ENCODE data around the gene FBXL13. TPM values are rescaled to one million over a fixed set of nuclear protein-coding genes. Genes with fewer than 3 reads are reported as not detected.
A peak's percentile ranks its signal among the peaks of the same experiment; 100 is the strongest.

FBXL13 gene
- 1.6 TPM for polyA plus RNA-seq (2013)

DNA sequence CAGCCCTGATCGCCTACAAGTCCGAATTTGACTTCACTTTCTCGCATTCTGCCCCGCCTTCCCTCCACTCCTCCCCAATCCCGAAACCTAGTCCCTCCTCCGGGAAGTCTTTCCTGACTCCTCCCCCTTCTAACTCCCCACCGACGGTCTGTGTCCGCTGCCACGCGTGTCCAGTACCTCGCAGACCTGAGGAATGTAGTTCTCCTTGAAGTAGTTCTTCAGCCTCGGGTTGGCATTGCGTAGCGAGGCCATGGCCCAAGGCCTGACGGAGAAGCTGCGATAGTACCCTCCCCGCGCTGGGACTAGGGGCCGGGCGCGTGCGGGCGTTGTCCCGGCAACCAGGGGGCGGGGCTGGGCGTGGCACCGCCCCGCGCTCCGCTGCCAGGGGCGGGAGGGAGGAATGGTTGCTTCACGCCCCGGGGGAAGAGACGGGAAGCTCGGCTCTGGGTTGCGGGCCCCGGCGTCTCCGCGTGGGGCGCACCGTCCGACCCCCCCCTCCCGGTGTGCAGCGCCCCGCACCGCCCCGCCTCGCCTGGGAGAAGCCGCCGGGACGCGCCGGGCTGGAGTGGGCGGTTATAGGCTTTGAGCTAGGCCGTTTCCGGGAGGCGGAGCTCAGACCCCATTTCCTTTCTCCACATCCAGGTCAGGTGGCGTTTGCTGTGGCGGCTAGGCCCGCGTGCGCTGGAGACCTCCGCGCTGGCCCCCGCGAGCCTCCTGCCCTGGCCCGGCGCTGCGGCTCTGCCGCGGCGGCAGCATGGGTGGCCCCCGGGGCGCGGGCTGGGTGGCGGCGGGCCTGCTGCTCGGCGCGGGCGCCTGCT lies at the start of gene FBXL13, which contains the start of gene ARMC10:
TSS of gene FBXL13 (minus strand) at position 278 of the 818 bp plus-strand sequence.
TSS of gene ARMC10 (plus strand) at position 622 of the 818 bp plus-strand sequence. CDS start at position 755, 133 bp downstream.
- Histone ChIP-seq H3K9me3 (ENCODE audit: control extremely low read depth in 1 of 5, control insufficient read depth in 4 of 5, insufficient read depth in 2 of 5, low read depth in 1 of 5, low read length in 4 of 5) (no peaks in the 10 kb centered on the region), H3K4me3 (ENCODE audit: control insufficient read depth in 1 of 7, extremely low read depth in 1 of 7, insufficient read depth in 4 of 7, low read depth in 2 of 7, low read length in 6 of 7) (peak within 1 kb of the TSS; percentile 55 to 92 (median 87)), H3K36me3 (ENCODE audit: control insufficient read depth in 4 of 4, insufficient read depth in 4 of 4, low read length in 3 of 4) (no peaks in the 10 kb centered on the region), H3K27me3 (replicated peaks in 2 of 5; ENCODE audit: control insufficient read depth in 4 of 5, insufficient read depth in 5 of 5, low read length in 4 of 5) (no peaks in the 10 kb centered on the region), H3K4me1 (ENCODE audit: control extremely low read depth in 1 of 4, control insufficient read depth in 4 of 4, insufficient read depth in 4 of 4, low read length in 3 of 4) (peaks cover 5 to 31% (median 15%) of the 10 kb centered on the region in 4 experiments), H3K27ac (ENCODE audit: insufficient read depth in 1 of 2, low read depth in 1 of 2, low read length in 2 of 2, poor library complexity in 1 of 2, severe bottlenecking in 2 of 2) (peak within 1 kb of the TSS; percentile 70 to 91)
- CTCF ChIA-PET, result interaction anchor here (0.8 to 1.7 kb wide), 5 partner anchors 9 to 16 kb away, joined by 3 to 8 read pairs (median 5); no protein-coding TSS in a partner anchor
- 3% methylated on average over 70 of the region's 83 CpGs for WGBS (ENCODE audit: insufficient coverage)
- POLR2A ChIA-PET, result interaction anchor here (1.1 kb wide), 1 partner anchor 65 kb away, joined by 3 read pairs; no protein-coding TSS in a partner anchor
- DNase-seq, result peak; percentile 93 to 97 (median 97)

GRCh38 chr7:103123529-103123928 lies 48.9 kb upstream of the FBXL13 start:
- POLR2A ChIA-PET, result no interaction called here
- 83% methylated on average over 1 of the region's 3 CpGs for WGBS (ENCODE audit: insufficient coverage)
- Histone ChIP-seq H3K27ac (ENCODE audit: insufficient read depth in 1 of 2, low read depth in 1 of 2, low read length in 2 of 2, poor library complexity in 1 of 2, severe bottlenecking in 2 of 2) (no peak overlapping the region), H3K4me1 (ENCODE audit: control extremely low read depth in 1 of 4, control insufficient read depth in 4 of 4, insufficient read depth in 4 of 4, low read length in 3 of 4) (peaks cover 0 to 4% (median 0%) of the 10 kb centered on the region in 4 experiments), H3K27me3 (replicated peaks in 2 of 5; ENCODE audit: control insufficient read depth in 4 of 5, insufficient read depth in 5 of 5, low read length in 4 of 5) (no peaks in the 10 kb centered on the region), H3K36me3 (ENCODE audit: control insufficient read depth in 4 of 4, insufficient read depth in 4 of 4, low read length in 3 of 4) (peaks cover 12 to 51% (median 36%) of the 10 kb centered on the region in 4 experiments), H3K9me3 (ENCODE audit: control extremely low read depth in 1 of 5, control insufficient read depth in 4 of 5, insufficient read depth in 2 of 5, low read depth in 1 of 5, low read length in 4 of 5) (no peaks in the 10 kb centered on the region), H3K4me3 (ENCODE audit: control insufficient read depth in 1 of 7, extremely low read depth in 1 of 7, insufficient read depth in 4 of 7, low read depth in 2 of 7, low read length in 6 of 7) (no peak overlapping the region)
- no peak for DNase-seq
- CTCF ChIA-PET, result no interaction called here

GRCh38 chr7:103121641-103122040 lies 47.0 kb upstream of the FBXL13 start:
- Histone ChIP-seq H3K4me1 (ENCODE audit: control extremely low read depth in 1 of 4, control insufficient read depth in 4 of 4, insufficient read depth in 4 of 4, low read length in 3 of 4) (peaks cover 0 to 4% (median 0%) of the 10 kb centered on the region in 4 experiments), H3K27ac (ENCODE audit: insufficient read depth in 1 of 2, low read depth in 1 of 2, low read length in 2 of 2, poor library complexity in 1 of 2, severe bottlenecking in 2 of 2) (no peak overlapping the region), H3K9me3 (ENCODE audit: control extremely low read depth in 1 of 5, control insufficient read depth in 4 of 5, insufficient read depth in 2 of 5, low read depth in 1 of 5, low read length in 4 of 5) (no peaks in the 10 kb centered on the region), H3K4me3 (ENCODE audit: control insufficient read depth in 1 of 7, extremely low read depth in 1 of 7, insufficient read depth in 4 of 7, low read depth in 2 of 7, low read length in 6 of 7) (no peak overlapping the region), H3K36me3 (ENCODE audit: control insufficient read depth in 4 of 4, insufficient read depth in 4 of 4, low read length in 3 of 4) (peaks cover 12 to 46% (median 28%) of the 10 kb centered on the region in 4 experiments), H3K27me3 (replicated peaks in 2 of 5; ENCODE audit: control insufficient read depth in 4 of 5, insufficient read depth in 5 of 5, low read length in 4 of 5) (no peaks in the 10 kb centered on the region)
- DNase-seq, result peak in 2 of 3 donors; percentile 7 to 43
- CTCF ChIA-PET, result no interaction called here
- POLR2A ChIA-PET, result interaction anchor here (0.7 kb wide), 1 partner anchor 29 kb away, joined by 3 read pairs; no protein-coding TSS in a partner anchor

DNA sequence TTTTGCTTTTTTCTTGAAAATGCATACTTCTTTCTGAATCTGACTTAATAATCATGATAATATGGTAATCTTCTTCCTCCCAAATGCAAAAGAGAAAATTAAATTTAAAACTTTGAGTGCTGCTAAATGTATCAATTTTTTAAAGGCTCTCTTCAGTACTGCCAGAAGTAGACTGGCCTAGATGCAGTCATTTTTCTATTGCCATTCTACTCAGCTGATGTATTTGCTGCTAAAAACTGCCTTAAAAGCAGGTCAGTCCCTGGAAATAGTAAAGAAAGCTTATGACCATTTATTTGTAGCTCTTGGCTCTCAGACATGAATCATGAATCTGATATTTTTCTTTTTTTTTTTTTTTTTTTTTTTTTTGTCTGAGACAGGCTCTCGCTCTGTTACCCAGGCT lies 45.8 kb upstream of the FBXL13 start:
- CTCF ChIA-PET, result no interaction called here
- WGBS (ENCODE audit: insufficient coverage), result no CpG with 5 or more reads among the region's 1 CpG
- no peaks in the 10 kb centered on the region for H3K9me3 ChIP-seq (ENCODE audit: control extremely low read depth in 1 of 5, control insufficient read depth in 4 of 5, insufficient read depth in 2 of 5, low read depth in 1 of 5, low read length in 4 of 5)
- no peak overlapping the region for H3K27ac ChIP-seq (ENCODE audit: insufficient read depth in 1 of 2, low read depth in 1 of 2, low read length in 2 of 2, poor library complexity in 1 of 2, severe bottlenecking in 2 of 2)
- H3K27me3 ChIP-seq (replicated peaks in 2 of 5; ENCODE audit: control insufficient read depth in 4 of 5, insufficient read depth in 5 of 5, low read length in 4 of 5), result no peaks in the 10 kb centered on the region
- no peak overlapping the region for H3K4me3 ChIP-seq (ENCODE audit: control insufficient read depth in 1 of 7, extremely low read depth in 1 of 7, insufficient read depth in 4 of 7, low read depth in 2 of 7, low read length in 6 of 7)
- peaks cover 6 to 44% (median 26%) of the 10 kb centered on the region in 4 experiments for H3K36me3 ChIP-seq (ENCODE audit: control insufficient read depth in 4 of 4, insufficient read depth in 4 of 4, low read length in 3 of 4)
- POLR2A ChIA-PET, result no interaction called here
- no peak for DNase-seq
- peaks cover 0 to 4% (median 0%) of the 10 kb centered on the region in 4 experiments for H3K4me1 ChIP-seq (ENCODE audit: control extremely low read depth in 1 of 4, control insufficient read depth in 4 of 4, insufficient read depth in 4 of 4, low read length in 3 of 4)

DNA sequence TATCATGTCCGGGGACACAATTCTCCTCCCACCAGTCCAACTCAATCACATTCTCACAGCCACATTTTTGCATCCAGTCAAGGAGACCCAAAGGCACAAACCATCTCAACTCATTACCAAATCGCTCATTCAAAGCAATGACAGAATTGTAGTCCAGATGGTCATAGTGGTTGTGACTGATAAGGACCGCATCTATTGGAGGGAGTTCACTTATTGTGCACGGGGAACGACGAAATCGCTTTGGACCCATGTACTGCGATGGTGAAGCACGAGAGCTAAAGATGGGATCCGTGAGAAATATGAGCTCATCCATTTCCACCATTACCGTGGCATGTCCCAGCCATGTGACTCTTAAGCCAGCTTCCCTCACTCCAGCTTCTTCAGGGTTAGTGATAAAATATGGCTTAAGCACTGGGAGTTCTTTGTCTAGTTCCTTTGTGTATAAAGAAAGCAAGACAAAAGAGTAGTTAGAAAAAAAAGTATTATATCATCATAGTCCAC lies 45.2 kb upstream of the FBXL13 start:
- WGBS (ENCODE audit: insufficient coverage), result 100% methylated on average over 10 of the region's 11 CpGs
- ChIA-PET CTCF (no interaction called here), POLR2A (no interaction called here)
- no peak overlapping the region for H3K27ac ChIP-seq (ENCODE audit: insufficient read depth in 1 of 2, low read depth in 1 of 2, low read length in 2 of 2, poor library complexity in 1 of 2, severe bottlenecking in 2 of 2)
- peaks cover 0 to 4% (median 0%) of the 10 kb centered on the region in 4 experiments for H3K4me1 ChIP-seq (ENCODE audit: control extremely low read depth in 1 of 4, control insufficient read depth in 4 of 4, insufficient read depth in 4 of 4, low read length in 3 of 4)
- no peak for DNase-seq
- H3K9me3 ChIP-seq (ENCODE audit: control extremely low read depth in 1 of 5, control insufficient read depth in 4 of 5, insufficient read depth in 2 of 5, low read depth in 1 of 5, low read length in 4 of 5), result no peaks in the 10 kb centered on the region
- no peaks in the 10 kb centered on the region for H3K27me3 ChIP-seq (replicated peaks in 2 of 5; ENCODE audit: control insufficient read depth in 4 of 5, insufficient read depth in 5 of 5, low read length in 4 of 5)
- no peak overlapping the region for H3K4me3 ChIP-seq (ENCODE audit: control insufficient read depth in 1 of 7, extremely low read depth in 1 of 7, insufficient read depth in 4 of 7, low read depth in 2 of 7, low read length in 6 of 7)
- H3K36me3 ChIP-seq (ENCODE audit: control insufficient read depth in 4 of 4, insufficient read depth in 4 of 4, low read length in 3 of 4), result peaks cover 6 to 44% (median 27%) of the 10 kb centered on the region in 4 experiments

GRCh38 chr7:103117465-103117864 lies 42.9 kb upstream of the FBXL13 start:
- no peak for DNase-seq
- H3K9me3 ChIP-seq (ENCODE audit: control extremely low read depth in 1 of 5, control insufficient read depth in 4 of 5, insufficient read depth in 2 of 5, low read depth in 1 of 5, low read length in 4 of 5), result no peaks in the 10 kb centered on the region
- H3K27me3 ChIP-seq (replicated peaks in 2 of 5; ENCODE audit: control insufficient read depth in 4 of 5, insufficient read depth in 5 of 5, low read length in 4 of 5), result no peaks in the 10 kb centered on the region
- no peak overlapping the region for H3K4me3 ChIP-seq (ENCODE audit: control insufficient read depth in 1 of 7, extremely low read depth in 1 of 7, insufficient read depth in 4 of 7, low read depth in 2 of 7, low read length in 6 of 7)
- no peaks in the 10 kb centered on the region for H3K4me1 ChIP-seq (ENCODE audit: control extremely low read depth in 1 of 4, control insufficient read depth in 4 of 4, insufficient read depth in 4 of 4, low read length in 3 of 4)
- no CpG with 5 or more reads among the region's 2 CpGs for WGBS (ENCODE audit: insufficient coverage)
- CTCF ChIA-PET, result no interaction called here
- no peak overlapping the region for H3K27ac ChIP-seq (ENCODE audit: insufficient read depth in 1 of 2, low read depth in 1 of 2, low read length in 2 of 2, poor library complexity in 1 of 2, severe bottlenecking in 2 of 2)
- H3K36me3 ChIP-seq (ENCODE audit: control insufficient read depth in 4 of 4, insufficient read depth in 4 of 4, low read length in 3 of 4), result peaks cover 8 to 35% (median 26%) of the 10 kb centered on the region in 4 experiments
- POLR2A ChIA-PET, result no interaction called here

GRCh38 chr7:103116991-103117390 lies 42.4 kb upstream of the FBXL13 start:
- Histone ChIP-seq H3K27ac (ENCODE audit: insufficient read depth in 1 of 2, low read depth in 1 of 2, low read length in 2 of 2, poor library complexity in 1 of 2, severe bottlenecking in 2 of 2) (no peak overlapping the region), H3K9me3 (ENCODE audit: control extremely low read depth in 1 of 5, control insufficient read depth in 4 of 5, insufficient read depth in 2 of 5, low read depth in 1 of 5, low read length in 4 of 5) (no peaks in the 10 kb centered on the region), H3K36me3 (ENCODE audit: control insufficient read depth in 4 of 4, insufficient read depth in 4 of 4, low read length in 3 of 4) (peaks cover 8 to 32% (median 23%) of the 10 kb centered on the region in 4 experiments), H3K4me3 (ENCODE audit: control insufficient read depth in 1 of 7, extremely low read depth in 1 of 7, insufficient read depth in 4 of 7, low read depth in 2 of 7, low read length in 6 of 7) (no peak overlapping the region), H3K27me3 (replicated peaks in 2 of 5; ENCODE audit: control insufficient read depth in 4 of 5, insufficient read depth in 5 of 5, low read length in 4 of 5) (no peaks in the 10 kb centered on the region), H3K4me1 (ENCODE audit: control extremely low read depth in 1 of 4, control insufficient read depth in 4 of 4, insufficient read depth in 4 of 4, low read length in 3 of 4) (no peaks in the 10 kb centered on the region)
- POLR2A ChIA-PET, result no interaction called here
- CTCF ChIA-PET, result no interaction called here
- DNase-seq, result no peak

Data from common myeloid progenitor, CD34-positive (primary cell).